Femur (tissue), 1 donor: ENCODE results near the gene SLX9.
"Not testable (repeated sequence)": the region's sequence is repeated elsewhere in the genome, so short reads cannot be mapped to it uniquely, and the experiment has no call there.

Experiments used
- DNase-seq: peaks from one replicate; pipeline ENCODE4 v3.0.0-alpha.2; 2017

Gene SLX9

GRCh38 chr21:44917446-44918106 is 22.3 kb upstream of the SLX9 start:
- DNase-seq: no peak

DNA sequence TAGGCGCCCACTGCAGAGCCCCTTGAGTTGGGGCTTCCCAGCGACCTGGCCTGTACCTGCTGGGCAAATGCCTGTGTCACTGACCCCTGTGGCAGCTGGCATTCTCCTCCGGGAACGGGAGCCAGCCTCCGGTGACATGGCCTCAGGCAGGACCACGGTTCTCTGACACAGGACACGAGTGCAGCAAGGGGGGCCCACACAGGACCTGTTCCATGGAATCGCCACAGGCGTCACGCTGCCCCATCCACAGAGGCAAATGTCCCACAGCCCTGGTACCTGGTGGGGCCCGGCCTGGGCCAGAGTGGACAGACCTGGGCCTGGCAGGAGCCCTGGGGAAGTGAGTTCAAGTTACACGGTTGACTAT is 21.7 kb upstream of the SLX9 start:
- no peak for DNase-seq

DNA sequence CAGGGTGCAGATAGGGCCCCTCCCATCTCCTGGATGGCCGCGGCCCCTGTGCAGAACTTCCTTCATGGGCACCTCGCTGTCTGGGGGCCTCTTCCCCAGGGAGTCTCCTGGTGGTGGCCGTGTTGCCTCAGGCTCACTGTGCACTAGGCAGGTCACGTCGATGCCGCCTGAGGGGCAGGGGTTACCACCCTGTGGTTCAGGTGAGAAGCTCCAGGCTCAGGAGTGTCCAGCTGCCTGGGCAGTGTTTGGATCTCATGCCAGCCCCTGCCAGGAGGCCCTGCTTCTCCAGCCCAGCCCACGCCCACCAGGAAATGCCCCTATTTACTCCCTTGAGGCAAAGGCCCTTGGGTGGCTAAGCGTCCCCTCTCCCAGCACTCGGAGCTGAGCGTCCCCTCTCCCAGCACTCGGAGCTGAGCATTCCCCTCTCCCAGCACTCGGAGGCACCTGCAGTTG is 21.2 kb upstream of the SLX9 start:
- DNase-seq: no peak

- DNase-seq: no peak
Observed at GRCh38 chr21:44919111-44919912, 20.5 kb upstream of the SLX9 start.

DNA sequence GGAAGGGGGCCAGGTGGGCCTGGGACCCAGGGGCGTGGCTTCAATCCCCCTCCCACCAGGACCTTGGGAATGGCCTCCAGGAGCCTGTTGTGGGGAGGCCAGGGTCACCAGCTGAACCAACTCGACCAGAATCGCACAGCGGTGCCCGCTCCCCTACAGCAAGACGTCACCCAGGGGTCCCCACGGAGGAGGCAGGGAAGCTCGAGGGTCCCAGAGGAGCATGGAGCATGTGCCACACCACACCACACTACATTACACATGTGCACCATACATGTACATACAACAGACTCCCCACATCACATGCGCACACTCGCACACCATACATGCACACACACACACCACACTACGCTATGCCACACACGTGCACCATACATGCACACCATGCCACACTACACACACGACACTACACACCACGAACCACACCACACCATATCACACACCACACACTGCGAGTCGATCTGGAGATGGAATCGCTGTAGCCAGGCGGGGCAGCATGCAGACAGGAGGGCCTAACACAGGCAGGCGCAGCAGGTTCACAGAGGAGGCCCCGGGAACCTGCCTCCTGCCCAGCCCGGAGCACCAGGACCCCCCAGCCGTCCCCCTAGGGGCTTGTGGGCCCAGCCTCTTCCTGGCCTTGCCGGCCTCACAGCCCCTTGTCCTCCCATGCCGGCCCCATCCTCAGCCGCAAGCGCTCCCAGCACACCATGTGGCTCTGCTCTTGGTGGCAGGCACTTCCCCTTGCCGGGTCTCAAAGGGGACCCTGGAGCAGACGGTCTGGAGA is 19.7 kb upstream of the SLX9 start:
- DNase-seq: no peak

- peak; percentile 53 for DNase-seq
Observed at GRCh38 chr21:44920694-44921604, 18.9 kb upstream of the SLX9 start, which contains the start of gene ITGB2. TSS of gene ITGB2 (minus strand) at chr21:44920899. CDS start at chr21:44910782, 10,117 bp downstream.

GRCh38 chr21:44921928-44922327 is 17.9 kb upstream of the SLX9 start:
- DNase-seq: no peak

DNA sequence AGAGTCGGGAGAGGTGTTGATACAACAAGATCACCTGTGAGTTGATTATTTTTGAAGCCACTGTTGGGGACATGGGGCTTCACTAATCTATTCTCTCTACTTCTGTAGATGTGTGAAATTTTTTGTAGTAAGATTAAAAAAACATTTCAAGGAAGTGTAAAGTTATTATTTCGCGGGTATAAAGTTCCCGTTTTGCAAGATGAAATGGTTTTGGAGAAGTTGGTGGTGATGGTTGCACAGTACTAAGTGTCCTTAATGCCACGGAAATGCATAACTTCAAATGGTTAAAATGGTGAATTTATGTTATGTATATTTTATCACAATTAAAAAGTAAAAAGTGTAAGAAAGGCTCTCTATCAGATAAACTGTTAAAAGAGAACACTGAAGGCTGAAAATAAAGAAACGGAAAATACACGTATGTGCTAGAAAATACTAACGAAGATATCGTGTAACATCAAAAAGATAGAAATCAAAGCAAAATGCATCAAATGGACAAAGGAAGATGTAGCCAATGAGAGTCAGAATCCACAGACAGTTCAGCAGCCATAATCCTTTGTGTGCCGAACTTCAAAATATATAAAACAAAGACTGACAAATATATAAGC is 16.2 kb upstream of the SLX9 start:
- DNase-seq: no peak

- no peak for DNase-seq
Observed at GRCh38 chr21:44924606-44925377, 15.0 kb upstream of the SLX9 start.

DNA sequence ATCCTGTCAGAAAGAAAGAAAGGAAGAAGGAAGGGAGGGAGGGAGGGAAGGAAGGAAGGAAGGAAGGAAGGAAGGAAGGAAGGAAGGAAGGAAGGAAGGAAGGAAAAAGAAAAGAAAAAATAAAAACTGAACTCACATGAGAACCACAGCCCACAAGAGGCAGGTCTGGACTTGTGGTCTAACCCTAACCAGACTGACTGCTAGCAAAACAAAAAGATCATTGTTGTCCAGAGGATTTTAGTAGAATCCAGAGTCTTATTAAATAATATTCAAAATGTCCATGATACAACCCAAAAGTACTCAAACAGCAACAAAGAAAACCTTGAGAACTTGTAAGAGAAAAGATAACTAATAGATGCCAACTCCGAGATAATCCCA is 14.5 kb upstream of the SLX9 start:
- DNase-seq: no peak

GRCh38 chr21:44926331-44927101 is 13.3 kb upstream of the SLX9 start:
- no peak for DNase-seq

DNA sequence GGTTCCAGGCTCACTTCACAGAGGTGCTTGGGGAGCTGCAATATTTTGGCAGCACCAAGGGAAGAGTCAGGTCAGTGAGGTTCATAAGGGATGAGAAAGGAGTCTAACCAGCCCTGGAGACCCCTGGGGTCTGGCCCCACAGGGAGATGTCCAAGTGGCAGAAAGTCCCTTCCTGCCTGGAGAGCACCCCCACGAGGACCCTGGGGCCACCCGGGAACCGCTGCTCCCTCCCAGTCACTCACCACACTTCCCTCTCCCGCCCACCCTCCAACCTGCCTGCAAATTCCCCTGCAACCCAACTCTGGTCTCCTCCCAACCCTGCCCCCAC is 12.6 kb upstream of the SLX9 start:
- DNase-seq: no peak

GRCh38 chr21:44927587-44928461 is 12.0 kb upstream of the SLX9 start:
- DNase-seq: peak; percentile 59

DNA sequence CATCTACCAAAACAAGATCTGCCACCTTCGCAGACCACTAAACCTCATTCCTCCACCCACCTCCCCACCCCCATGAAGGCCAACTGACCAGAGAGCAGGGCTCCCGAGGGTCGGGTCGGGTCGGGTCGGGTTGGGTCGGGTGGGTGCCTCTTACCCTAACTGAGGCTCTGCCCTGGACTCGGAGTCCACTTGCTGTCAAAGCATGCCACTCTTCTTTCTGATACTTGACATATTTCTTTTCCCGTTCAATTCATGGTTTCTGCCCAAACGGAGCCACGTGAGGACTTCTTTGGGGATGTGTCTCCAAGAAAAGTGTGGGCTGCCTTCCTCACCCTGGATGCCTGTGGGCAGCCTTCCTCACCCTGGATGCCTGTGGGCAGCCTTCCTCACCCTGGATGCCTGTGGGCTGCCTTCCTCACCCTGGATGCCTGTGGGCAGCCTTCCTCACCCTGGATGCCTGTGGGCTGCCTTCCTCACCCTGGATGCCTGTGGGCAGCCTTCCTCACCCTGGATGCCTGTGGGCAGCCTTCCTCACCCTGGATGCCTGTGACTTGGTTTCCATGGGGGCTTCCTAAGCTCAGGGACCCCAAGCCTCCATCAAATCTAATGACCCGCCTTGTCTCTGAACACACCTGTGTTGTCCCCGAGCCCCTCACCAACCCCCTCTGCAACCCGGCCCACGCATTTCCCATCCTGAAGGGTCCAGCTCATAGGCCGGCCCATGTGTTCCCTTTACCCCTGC is 11.2 kb upstream of the SLX9 start:
- DNase-seq: not testable (repeated sequence)

DNA sequence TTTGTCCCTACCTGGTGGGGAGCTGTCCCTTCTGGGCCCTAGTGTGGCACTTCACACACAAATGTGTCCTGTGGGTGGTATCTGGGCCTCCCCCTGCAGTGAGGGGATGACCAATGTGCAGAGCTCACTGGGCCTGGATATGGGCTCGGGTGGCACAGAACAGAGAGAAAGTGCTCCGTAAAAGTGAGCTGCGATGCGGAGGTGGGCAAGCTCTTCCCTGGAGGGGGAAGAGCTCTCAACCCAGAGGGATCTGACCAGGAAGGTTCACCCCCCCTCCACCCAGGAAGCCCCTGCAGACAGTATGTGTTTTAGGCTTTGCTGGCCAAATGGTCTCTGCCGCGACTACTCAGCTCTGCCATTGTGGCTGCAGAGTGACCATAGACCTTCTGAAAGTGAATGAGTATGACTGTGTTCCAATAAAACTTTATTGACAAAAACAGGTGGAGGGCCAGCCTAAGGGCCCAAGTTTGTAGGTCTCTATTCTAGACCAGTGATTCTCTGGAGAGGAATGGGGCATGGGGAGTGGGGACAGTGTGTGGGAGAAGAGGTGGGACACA is 10.5 kb upstream of the SLX9 start:
- DNase-seq: no peak

- no peak for DNase-seq
Observed at GRCh38 chr21:44929799-44930542, 9.9 kb upstream of the SLX9 start.

- DNase-seq: no peak
Observed at GRCh38 chr21:44930543-44930981, 9.3 kb upstream of the SLX9 start.

DNA sequence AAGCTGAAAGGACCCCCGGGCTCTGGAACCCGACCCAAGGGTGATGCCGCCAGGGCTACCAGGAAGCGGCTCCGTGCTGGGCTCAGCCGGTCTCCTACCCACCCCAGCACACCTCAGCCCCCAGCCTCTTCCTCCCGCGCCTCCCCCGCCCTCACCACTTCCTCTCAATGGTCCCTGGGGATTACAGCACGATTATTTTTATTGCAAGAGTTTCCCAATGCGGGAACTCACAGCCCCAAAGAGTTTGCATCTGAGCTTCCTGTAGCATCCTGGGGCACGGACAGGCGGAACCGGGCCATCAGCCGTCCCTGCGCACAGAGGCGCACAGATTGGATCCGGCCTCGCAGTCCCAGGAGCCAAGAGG is 8.7 kb upstream of the SLX9 start:
- DNase-seq: peak; percentile 58
